ENCODE measurements around the gene DLG2.

DNA sequence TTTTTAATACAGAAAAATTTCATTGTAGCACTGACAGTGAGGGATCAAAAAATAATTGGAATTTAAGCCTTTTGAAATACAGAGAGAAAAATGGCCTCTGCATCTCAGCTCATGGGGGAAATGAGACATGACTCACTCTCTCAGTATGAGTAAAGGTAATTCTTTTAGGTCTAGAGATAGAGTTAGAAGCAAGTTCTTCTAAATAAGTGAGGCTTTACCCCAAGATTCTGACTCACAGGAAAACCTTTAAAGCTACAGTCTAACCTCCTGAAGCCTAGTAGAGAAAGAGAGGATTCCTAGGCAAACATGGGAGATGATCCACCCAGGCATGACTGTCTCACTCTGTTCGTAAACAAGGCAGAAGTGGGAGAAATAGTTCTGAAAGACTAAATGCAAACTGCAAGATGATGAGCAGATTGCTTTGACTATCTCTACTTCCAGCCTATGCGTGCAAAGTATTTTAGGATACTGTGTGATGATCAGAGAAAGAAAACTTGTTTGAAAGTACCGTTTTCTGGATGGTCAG is 1337.7 kb downstream of the DLG2 start:
- TF ChIP-seq CTCF (IDR thresholded peaks at IDR 0.05) (no peak), POLR2A (IDR thresholded peaks at IDR 0.05) (no peak)

Data from tibial nerve (tissue), 3 donors.